Raji (cell line): Measurements from ENCODE around the gene CYP17A1.

Experiments used
- POLR2A ChIP-seq: IDR thresholded peaks from 2 replicates; pipeline ENCODE4 v1.6.1; 2011; ENCODE audit warnings: low read depth, low read length, control low read depth; ENCODE audit not compliant: insufficient read depth

The CYP17A1 gene

DNA sequence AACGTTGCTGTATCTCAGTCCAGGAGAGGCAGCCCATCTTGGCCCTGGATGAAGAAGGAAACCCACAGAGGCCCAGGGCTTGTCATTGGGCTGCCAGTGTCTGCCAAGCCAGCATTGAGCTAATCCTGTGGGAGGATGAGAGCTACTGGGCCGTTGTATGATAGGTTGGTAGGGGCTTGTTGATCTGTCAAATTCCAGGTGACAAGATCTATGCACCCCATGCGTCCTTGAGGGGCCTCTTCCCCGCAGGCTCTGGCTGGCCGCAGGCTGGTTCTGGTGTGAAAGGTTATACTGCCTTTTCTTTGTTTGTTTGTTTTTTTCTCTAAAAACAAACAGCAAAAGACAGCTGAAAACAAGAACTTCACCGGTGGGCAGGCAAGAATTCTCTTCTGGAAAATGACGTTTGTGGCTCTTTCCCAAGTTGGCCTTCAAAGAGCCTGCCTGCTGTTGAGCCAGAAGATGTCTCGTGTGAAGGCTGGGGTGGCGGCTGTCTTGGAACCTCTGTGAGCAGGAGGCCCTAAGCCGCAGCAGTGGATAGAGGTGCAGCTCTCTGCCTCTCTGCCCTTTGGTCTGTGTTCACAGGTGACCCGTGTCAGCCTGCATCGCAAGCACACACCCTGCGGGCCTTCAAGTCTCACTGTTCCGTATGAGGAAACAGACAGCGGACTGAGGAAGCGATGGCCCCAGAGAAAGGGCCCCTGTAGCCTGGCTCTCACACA lies 23.3 kb downstream of the CYP17A1 start:
- TF ChIP-seq POLR2A: no peak

DNA sequence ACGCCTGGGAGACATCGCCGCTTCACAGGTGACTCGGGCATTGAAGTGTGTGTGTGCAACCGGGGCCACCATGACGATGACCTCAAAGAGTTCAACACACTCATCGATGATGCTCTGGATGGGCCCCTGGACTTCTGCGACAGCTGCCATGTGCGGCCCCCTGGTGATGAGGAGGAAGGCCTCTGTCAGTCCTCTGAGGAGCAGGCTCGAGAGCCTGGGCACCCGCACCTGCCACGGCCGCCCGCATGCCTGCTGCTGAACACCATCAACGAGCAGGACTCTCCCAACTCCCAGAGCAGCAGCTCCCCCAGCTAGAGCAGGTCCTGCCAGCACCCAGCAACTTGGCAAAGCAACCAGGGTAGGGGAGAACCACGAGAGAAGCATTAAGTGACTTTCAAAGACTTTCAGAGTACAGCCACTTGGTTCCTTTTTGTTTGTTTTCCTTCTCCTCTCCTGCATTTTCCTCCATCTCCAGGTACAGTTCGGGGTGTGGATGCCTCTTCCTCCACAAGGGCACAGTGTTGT lies 24.1 kb downstream of the CYP17A1 start:
- no peak for TF ChIP-seq POLR2A

DNA sequence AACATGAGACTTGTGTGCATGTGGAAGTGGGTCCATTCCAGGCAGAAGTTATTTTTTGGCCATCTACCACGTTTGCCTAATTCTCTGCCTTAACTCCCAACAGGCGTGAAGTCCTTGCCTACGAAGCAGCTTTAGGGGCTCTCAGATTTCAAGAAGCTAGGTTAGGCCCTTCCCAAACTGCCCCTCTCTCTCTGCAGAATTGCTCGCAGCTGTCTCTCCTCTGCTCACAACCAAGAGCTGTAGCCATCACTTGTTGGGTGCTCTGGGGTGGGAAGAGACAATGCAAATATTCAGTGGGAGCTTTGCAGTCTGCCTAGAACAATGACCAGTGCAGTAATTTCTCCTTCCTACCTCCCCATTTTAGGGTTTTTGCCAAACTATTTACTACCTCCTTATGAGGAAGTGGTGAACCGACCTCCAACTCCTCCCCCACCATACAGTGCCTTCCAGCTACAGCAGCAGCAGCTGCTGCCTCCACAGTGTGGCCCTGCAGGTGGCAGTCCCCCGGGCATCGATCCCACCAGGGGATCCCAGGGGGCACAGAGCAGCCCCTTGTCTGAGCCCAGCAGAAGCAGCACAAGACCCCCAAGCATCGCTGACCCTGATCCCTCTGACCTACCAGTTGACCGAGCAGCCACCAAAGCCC lies 24.9 kb downstream of the CYP17A1 start:
- TF ChIP-seq POLR2A: no peak

DNA sequence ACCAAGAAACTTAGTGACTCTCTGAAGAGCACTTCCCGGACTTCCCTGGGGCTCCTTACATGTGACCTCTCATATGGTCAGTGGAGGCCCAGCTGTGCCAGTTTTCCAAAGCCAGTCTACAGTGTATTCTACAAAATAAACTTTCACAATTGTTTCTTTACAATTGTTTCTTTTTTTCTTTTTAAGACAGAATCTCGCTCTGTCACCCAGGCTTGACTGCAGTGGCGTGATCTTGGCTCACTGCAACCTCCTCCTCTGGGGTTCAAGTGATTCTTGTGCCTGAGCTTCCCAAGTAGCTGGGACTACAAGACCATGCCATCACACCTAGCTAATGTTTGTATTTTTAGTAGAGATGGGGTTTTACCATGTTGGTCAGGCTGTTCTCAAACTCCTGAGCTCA lies 25.9 kb downstream of the CYP17A1 start:
- TF ChIP-seq POLR2A: no peak

DNA sequence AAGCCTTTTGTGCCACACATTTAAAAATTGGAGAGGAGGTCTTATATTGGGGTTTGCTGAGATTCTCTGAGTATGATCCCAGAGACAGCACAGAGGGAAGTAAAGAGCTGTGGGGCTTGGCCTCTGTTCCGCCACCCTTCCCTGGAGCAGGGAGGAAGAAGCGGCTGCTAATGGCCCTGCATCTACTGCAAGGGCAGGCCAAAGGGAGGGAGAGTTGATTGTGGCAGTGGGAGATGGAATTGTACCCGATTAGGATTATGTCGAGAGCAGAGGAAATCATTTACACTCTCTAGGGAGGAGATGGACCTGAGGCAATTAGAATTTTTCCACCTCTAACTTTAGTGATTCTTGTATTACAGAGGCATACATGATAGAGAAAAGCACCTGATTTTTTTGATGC lies 28.8 kb downstream of the CYP17A1 start:
- TF ChIP-seq POLR2A: no peak

DNA sequence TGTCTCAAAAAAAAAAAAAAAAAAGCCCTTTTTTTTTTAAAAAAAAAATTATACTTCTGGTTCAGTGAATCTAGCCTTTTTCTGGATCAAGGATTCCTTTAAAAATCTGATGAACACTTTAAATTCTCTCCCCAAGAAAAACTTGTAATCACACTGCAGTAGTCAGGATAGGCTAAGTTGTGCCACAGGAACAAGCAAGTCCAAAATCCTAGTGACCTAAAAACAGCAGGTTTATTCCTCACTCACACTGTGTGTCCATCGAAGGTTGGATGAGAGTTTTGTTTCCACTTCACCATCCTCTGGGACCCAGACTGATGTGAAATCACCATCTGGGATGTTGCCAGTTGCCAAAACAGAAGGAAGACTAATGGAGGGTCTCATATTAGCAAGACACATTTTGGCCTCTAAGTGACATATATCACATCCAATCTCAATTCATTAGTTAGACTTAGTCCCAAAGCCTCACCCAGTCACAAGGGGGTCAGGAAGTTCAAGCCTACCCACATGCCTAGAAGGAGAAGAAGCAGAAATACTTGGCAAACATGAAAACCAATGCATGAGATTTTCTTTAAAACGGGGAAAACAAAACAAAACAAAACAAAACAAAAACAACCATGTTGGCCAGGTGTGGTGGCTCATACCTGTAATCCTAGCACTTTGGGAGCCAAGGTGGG lies 32.7 kb downstream of the CYP17A1 start:
- no peak for TF ChIP-seq POLR2A

DNA sequence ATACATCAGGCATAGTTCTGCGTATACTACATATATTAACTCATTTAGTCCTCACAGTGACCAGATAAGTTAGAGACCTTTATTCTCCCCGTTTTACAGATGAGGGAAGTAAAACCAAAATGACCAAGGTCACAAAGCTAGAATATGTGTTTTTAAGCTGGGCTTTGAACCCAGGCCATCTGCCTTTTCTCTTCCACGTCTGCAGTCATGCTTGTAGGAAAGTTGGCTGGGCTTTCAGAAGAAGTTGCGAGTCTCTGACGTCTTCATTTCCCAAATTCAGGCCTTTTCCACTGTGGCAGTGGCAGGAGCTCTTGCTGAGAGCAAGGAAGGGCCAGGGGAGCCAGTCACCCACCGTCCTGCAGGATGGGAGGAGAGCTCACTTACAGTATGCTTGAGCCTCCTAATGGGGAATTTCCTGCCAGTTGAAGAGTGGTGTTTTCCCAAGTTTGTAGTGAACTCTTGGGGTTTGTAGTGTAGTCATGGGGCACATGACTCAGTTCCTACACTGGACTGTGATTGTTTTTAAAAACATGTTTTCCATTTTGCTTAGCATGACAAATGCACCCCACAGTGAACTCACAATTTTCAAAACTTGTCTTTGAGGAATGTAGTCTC lies 34.2 kb downstream of the CYP17A1 start:
- TF ChIP-seq POLR2A: no peak

DNA sequence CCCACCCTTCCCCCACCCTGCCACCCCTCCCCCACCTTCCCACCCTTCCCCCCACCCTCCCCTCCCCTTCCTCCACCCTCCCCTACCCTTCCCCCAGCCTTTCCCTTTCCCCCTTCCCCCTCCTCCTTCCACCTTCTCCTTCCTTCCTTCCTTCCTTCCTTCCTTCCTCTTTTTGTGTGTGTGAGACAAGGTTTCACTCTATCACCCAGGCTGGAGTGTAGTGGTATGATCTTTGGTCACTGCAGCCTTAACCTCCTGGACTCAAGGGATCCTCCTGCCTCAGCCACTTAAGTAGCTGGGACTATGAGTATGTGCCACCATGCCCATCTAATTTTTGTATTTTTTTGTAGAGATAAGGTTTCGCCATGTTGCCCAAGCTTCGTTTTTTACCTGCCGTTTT lies 35.2 kb downstream of the CYP17A1 start:
- TF ChIP-seq POLR2A: no peak

DNA sequence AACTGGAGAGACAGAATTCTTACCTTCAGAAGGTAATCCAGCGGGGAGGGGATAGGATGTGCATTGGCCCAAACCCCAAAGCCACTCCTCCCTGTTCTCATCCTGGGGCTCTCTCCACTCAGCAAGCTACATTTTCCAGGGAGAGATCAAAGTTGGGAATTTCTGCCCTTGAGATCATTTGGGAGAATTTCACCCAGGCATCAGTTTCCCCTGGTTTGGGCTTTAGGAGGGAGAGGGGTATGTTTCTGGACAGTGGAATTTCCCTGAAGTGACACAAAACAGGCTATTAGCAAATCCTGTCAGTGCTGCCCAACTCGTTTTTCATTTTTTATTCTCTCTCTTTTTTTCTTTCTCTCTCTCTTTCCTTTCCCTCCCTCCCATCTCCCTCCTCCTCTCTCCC lies 35.7 kb downstream of the CYP17A1 start:
- TF ChIP-seq POLR2A: no peak

DNA sequence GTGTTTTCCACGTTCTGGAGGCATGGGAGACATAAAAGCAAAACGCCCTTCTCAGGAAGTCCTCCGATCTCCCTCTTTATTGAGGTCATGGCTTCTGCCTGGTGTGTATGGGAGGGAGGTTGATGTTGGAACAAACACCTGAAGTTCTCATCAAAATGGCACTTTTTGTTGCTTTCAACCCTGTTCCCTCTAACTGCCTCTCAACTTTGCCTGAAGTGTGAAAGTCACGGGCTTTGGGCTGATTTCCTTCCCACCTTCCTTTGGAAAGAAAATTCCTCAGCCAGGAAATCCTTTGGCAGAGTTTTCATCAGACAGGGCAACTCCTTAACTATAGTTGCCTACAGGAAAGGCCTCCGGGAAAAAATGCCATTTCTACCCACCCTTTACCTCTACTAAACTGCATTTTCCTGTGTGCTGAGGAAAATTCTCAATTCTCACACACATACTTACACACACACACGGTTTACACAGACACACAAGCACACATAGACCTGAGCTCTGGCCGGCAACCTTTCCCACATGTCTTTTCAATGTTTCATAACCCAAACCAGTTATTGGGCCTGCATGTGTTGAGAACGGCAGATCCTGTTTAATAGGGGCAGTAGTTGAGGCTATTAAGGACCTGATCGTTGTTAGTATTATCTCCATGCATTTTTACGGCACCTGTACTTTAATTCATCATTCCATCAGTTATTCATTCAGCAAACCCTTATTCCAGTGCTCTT lies 36.4 kb downstream of the CYP17A1 start:
- TF ChIP-seq POLR2A: no peak

DNA sequence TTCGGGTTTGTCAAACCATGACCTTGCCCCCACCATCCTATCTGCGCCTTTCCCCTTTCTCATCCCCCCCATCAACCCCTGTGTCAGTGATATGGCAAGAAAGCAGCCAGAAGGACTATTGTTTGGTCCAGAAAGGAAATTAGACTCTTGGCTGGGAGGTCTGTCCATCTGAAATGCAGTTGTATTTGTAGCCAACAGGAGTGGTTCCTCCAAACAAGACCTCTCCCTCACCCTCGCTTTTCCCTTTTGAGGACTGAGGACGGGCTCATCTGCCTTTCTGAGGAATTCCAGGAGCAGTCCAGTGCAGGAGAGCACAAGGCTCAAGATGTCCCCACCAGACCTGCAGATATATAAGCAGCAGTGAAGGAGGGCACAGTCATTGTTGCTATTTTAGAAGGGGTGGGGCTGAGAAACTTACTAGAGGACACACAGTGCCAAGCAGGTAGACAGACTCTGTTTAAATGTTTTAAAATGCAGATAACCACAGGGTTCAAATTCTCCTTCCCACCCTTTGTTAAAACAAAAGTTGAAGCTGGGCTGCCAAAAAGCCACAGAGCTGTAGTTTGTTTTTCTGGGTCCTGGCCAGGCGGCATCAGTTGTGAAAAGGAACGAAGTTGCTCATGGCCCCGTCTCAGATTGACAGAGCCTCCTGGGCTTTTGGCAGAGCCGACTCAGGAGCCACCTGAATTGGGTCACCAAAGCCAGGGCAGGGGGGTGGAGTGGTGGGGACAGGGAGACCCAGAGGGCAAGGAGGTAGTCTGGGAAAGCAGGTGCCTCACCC lies 37.3 kb downstream of the CYP17A1 start:
- TF ChIP-seq POLR2A: no peak

DNA sequence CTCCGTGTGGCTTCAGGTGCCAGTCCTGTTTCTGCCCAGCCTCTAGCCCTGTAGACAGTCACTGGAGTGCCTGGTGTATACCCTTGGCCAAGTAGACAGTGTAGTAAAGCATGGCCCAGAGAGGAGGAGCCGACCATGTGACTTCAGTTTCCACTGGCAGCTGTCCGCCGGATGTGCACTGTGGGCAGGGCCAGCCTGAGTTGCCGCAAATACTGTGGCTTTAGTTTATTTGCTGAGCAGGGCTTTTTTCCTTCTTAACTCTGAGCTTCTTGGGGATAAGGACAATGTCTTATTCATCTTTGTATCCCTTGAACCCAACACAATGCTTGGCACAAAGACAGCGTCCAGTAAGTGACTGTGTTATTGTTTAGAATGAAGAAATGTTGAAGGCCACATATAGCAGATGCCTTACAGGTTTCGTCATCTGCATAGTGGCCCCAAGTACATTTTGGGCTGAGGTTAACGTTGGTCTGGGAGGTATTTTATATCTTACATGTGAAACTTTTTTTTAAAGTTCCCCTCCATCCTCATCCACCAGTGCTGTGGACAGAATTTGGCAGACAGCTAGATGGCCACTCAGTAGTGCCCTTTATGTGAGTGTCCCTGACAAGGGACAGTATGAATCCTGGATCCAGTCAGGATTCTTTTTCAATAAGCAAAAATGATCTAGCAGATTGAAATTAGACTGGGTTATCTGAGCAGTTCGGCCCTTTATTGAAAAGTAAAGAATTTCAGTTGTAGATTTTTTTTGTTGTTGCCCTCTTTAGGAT lies 40.6 kb downstream of the CYP17A1 start:
- no peak for TF ChIP-seq POLR2A
